MM.1S (cell line): ENCODE data around the gene CCL17.

Experiments
- CTCF ChIP-seq: fragments of 300-600 bp; sonication (generic); IDR thresholded peaks from 2 replicates; pipeline ENCODE4 v1.5.1; 2016; ENCODE audit warnings: antibody characterized with exemption, low read length, mixed read lengths
- EZH2 ChIP-seq: fragments of 300-600 bp; sonication (generic); optimal IDR thresholded peaks from 2 replicates; pipeline ENCODE3; 2017; ENCODE audit warnings: low read depth, mild to moderate bottlenecking, antibody characterized with exemption, low read length, mixed read lengths
- EZH2phosphoT487 ChIP-seq: fragments of 300-600 bp; sonication (generic); IDR thresholded peaks from 2 replicates; pipeline ENCODE4 v1.6.1; 2018; ENCODE audit warnings: antibody characterized with exemption, low read length

GRCh38 chr16:57376313-57376818, 28.2 kb upstream of the CCL17 start:
- no peak for TF ChIP-seq EZH2
- TF ChIP-seq CTCF = no peak
- TF ChIP-seq EZH2phosphoT487 = no peak
